ENCODE measurements around the gene CWH43. TPM values are rescaled to one million over a fixed set of nuclear protein-coding genes. Genes with fewer than 3 reads are reported as not detected.

Gene CWH43
- total RNA-seq, 3 donors from 2014 or later (not counting 1 experiment from before 2014, with no cell fraction given): not detected

- Mint-ChIP-seq H3K36me3 (no peaks in the 10 kb centered on the region), H3K9me3 (no peaks in the 10 kb centered on the region), H3K4me3 (no peak overlapping the region), H3K27ac (no peak overlapping the region), H3K27me3 (ENCODE audit: low read depth in 2 of 2) (peaks cover 5 to 12% of the 10 kb centered on the region in 2 donors), H3K4me1 (no peaks in the 10 kb centered on the region)
- H3K9me3 ChIP-seq (ENCODE audit: control insufficient read depth, insufficient read depth, low read length): no peaks in the 10 kb centered on the region
- WGBS (ENCODE audit: insufficient coverage): 7% methylated on average over 4 of the region's 5 CpGs
- H3K36me3 ChIP-seq (ENCODE audit: control insufficient read depth, insufficient read depth, low read length): no peaks in the 10 kb centered on the region
- H3K4me3 ChIP-seq (ENCODE audit: low read length): no peak overlapping the region
- TF ChIP-seq CTCF (IDR thresholded peaks at IDR 0.05): peak; percentile 98
- peak; percentile 46 to 90 for DNase-seq
- H3K27ac ChIP-seq (ENCODE audit: low read length): no peak overlapping the region
- H3K27me3 ChIP-seq (ENCODE audit: control insufficient read depth, insufficient read depth, low read length): no peaks in the 10 kb centered on the region
- intact Hi-C loops (cut with micrococcal nuclease): loop anchor here (1.0 to 5.0 kb wide), 2 partner anchors 385 to 516 kb away; no protein-coding TSS in a partner anchor
- H3K4me1 ChIP-seq (ENCODE audit: control insufficient read depth, insufficient read depth, low read length): no peaks in the 10 kb centered on the region
- ATAC-seq: peak; percentile 93 to 99 (median 99)
Measured at GRCh38 chr4:48963042-48963679, 22.9 kb upstream of the CWH43 start.

DNA sequence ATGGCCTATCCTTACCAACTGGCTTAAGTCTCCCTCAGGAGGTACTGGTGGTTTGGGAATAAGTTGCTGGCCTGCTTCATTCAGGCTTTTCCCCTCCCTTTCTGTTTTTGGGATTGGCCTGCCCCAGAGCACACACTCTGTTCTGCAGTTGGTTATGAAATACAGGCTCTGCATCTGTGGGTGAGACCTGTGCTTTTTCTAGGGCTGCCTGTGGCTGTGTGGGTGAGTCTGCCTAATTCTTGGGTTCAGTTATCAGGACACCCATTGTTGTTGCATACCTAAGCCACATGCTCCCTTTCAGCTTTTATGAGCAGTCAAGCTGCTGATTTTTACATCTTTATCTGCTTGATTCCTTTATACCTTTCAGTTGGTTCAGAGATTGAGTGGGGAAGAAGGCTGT, 19.0 kb upstream of the CWH43 start:
- Mint-ChIP-seq H3K4me1 (no peaks in the 10 kb centered on the region), H3K4me3 (no peak overlapping the region), H3K27me3 (ENCODE audit: low read depth in 2 of 2) (peaks cover 5 to 7% of the 10 kb centered on the region in 2 donors), H3K27ac (no peak overlapping the region), H3K36me3 (no peaks in the 10 kb centered on the region), H3K9me3 (no peaks in the 10 kb centered on the region)
- no peak for TF ChIP-seq CTCF (IDR thresholded peaks at IDR 0.05)
- Histone ChIP-seq H3K4me3 (ENCODE audit: low read length) (no peak overlapping the region), H3K4me1 (ENCODE audit: control insufficient read depth, insufficient read depth, low read length) (no peaks in the 10 kb centered on the region), H3K27ac (ENCODE audit: low read length) (no peak overlapping the region), H3K27me3 (ENCODE audit: control insufficient read depth, insufficient read depth, low read length) (no peaks in the 10 kb centered on the region), H3K36me3 (ENCODE audit: control insufficient read depth, insufficient read depth, low read length) (no peaks in the 10 kb centered on the region), H3K9me3 (ENCODE audit: control insufficient read depth, insufficient read depth, low read length) (no peaks in the 10 kb centered on the region)
- intact Hi-C loops (cut with micrococcal nuclease): no loop called here
- ATAC-seq: no peak
- no peak for DNase-seq

DNA sequence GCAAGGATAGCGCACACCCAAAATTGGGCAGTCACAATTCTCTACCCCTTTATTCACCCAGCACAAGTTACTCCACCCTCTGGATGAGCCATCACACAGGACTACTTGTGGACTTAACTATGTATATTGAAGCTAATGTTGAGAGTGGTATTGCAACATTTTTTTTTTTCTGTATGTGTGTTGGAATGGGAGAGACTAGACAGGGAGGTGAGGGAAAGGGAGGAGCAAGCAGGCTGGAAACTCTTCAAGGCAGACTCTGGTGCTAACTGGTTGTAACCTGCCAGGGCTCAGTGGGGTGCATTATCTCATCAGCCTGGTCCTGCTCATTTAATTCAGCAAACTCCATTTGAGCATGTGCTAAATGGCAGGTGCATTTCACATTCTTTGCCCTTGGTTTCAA, 18.4 kb upstream of the CWH43 start:
- WGBS (ENCODE audit: insufficient coverage): 100% methylated on average over 1 of the region's 1 CpG

More for the DNA sequence above, 18.4 kb upstream of the CWH43 start:
- no peaks in the 10 kb centered on the region for H3K36me3 Mint-ChIP-seq
- no peak for TF ChIP-seq CTCF (IDR thresholded peaks at IDR 0.05)
- Histone ChIP-seq H3K4me3 (ENCODE audit: low read length) (no peak overlapping the region), H3K27me3 (ENCODE audit: control insufficient read depth, insufficient read depth, low read length) (no peaks in the 10 kb centered on the region), H3K27ac (ENCODE audit: low read length) (no peak overlapping the region), H3K36me3 (ENCODE audit: control insufficient read depth, insufficient read depth, low read length) (no peaks in the 10 kb centered on the region), H3K9me3 (ENCODE audit: control insufficient read depth, insufficient read depth, low read length) (no peaks in the 10 kb centered on the region), H3K4me1 (ENCODE audit: control insufficient read depth, insufficient read depth, low read length) (no peaks in the 10 kb centered on the region)
- H3K4me3 Mint-ChIP-seq: no peak overlapping the region
- no peak for DNase-seq
- H3K9me3 Mint-ChIP-seq: no peaks in the 10 kb centered on the region
- no peaks in the 10 kb centered on the region for H3K4me1 Mint-ChIP-seq
- peaks cover 5 to 7% of the 10 kb centered on the region in 2 donors for H3K27me3 Mint-ChIP-seq (ENCODE audit: low read depth in 2 of 2)
- no peak for ATAC-seq
- H3K27ac Mint-ChIP-seq: no peak overlapping the region
- intact Hi-C loops (cut with micrococcal nuclease): no loop called here

Measured in natural killer cell (primary cell).